ENCODE measurements around the gene SWAP70. TPM values are rescaled to one million over a fixed set of nuclear protein-coding genes. Genes with fewer than 3 reads are reported as not detected.

SWAP70 gene
- total and polyA plus RNA-seq, 2 donors (not counting 1 experiment from before 2014, with no cell fraction given): 45.1 to 74.4 TPM

- H3K27me3 ChIP-seq (ENCODE audit: control insufficient read depth, insufficient read depth, low read length): no peaks in the 10 kb centered on the region
- peaks cover 33% of the 10 kb centered on the region for H3K79me2 ChIP-seq (ENCODE audit: control insufficient read depth, insufficient read depth, low read length)
- H3K36me3 ChIP-seq (ENCODE audit: control insufficient read depth, insufficient read depth, low read length): peaks cover 3% of the 10 kb centered on the region
- TF ChIP-seq, protein P1, sequence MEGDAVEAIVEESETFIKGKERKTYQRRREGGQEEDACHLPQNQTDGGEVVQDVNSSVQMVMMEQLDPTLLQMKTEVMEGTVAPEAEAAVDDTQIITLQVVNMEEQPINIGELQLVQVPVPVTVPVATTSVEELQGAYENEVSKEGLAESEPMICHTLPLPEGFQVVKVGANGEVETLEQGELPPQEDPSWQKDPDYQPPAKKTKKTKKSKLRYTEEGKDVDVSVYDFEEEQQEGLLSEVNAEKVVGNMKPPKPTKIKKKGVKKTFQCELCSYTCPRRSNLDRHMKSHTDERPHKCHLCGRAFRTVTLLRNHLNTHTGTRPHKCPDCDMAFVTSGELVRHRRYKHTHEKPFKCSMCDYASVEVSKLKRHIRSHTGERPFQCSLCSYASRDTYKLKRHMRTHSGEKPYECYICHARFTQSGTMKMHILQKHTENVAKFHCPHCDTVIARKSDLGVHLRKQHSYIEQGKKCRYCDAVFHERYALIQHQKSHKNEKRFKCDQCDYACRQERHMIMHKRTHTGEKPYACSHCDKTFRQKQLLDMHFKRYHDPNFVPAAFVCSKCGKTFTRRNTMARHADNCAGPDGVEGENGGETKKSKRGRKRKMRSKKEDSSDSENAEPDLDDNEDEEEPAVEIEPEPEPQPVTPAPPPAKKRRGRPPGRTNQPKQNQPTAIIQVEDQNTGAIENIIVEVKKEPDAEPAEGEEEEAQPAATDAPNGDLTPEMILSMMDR (conservative IDR thresholded peaks at IDR 0.05 in 1 of 2, IDR thresholded peaks at IDR 0.05 in 1 of 2; ENCODE audit: low read depth in 1 of 2, low read length in 2 of 2): no peak
- no peak for TF ChIP-seq EZH2 (IDR thresholded peaks at IDR 0.05; ENCODE audit: low read length, missing control alignments)
- no peak overlapping the region for H2AFZ ChIP-seq (ENCODE audit: low read length)
- H3K4me3 ChIP-seq (replicated peaks in 1 of 4; ENCODE audit: control extremely low read depth in 1 of 4, insufficient read depth in 1 of 4, low read depth in 3 of 4, low read length in 4 of 4): no peak overlapping the region
- H3K9ac ChIP-seq (ENCODE audit: insufficient read depth, low read length): no peak overlapping the region
- no peak for DNase-seq (ENCODE audit: low read depth in 2 of 2)
- H4K20me1 ChIP-seq (ENCODE audit: control insufficient read depth, extremely low read depth, insufficient read depth, low read length): no peaks in the 10 kb centered on the region
- no peak overlapping the region for H3K4me2 ChIP-seq (ENCODE audit: extremely low read depth, insufficient read depth, low read length)
- no peaks in the 10 kb centered on the region for H3K4me1 ChIP-seq (ENCODE audit: control insufficient read depth, extremely low read depth, insufficient read depth, low read length)
- no peaks in the 10 kb centered on the region for H3K9me3 ChIP-seq (ENCODE audit: control insufficient read depth, insufficient read depth, low read depth, low read length)
- no peak overlapping the region for H3K27ac ChIP-seq (ENCODE audit: insufficient read depth, low read length)
Observed at GRCh38 chr11:9711454-9712307, 47.8 kb downstream of the SWAP70 start.

GRCh38 chr11:9714272-9714940, 50.5 kb downstream of the SWAP70 start:
- Histone ChIP-seq H3K4me2 (ENCODE audit: extremely low read depth, insufficient read depth, low read length) (no peak overlapping the region), H3K27me3 (ENCODE audit: control insufficient read depth, insufficient read depth, low read length) (no peaks in the 10 kb centered on the region), H3K9me3 (ENCODE audit: control insufficient read depth, insufficient read depth, low read depth, low read length) (no peaks in the 10 kb centered on the region), H3K9ac (ENCODE audit: insufficient read depth, low read length) (no peak overlapping the region), H2AFZ (ENCODE audit: low read length) (no peak overlapping the region), H3K4me3 (replicated peaks in 1 of 4; ENCODE audit: control extremely low read depth in 1 of 4, insufficient read depth in 1 of 4, low read depth in 3 of 4, low read length in 4 of 4) (no peak overlapping the region), H3K79me2 (ENCODE audit: control insufficient read depth, insufficient read depth, low read length) (peaks cover 22% of the 10 kb centered on the region), H3K4me1 (ENCODE audit: control insufficient read depth, extremely low read depth, insufficient read depth, low read length) (no peaks in the 10 kb centered on the region), H3K27ac (ENCODE audit: insufficient read depth, low read length) (no peak overlapping the region), H4K20me1 (ENCODE audit: control insufficient read depth, extremely low read depth, insufficient read depth, low read length) (no peaks in the 10 kb centered on the region), H3K36me3 (ENCODE audit: control insufficient read depth, insufficient read depth, low read length) (peaks cover 3% of the 10 kb centered on the region)
- no peak for TF ChIP-seq EZH2 (IDR thresholded peaks at IDR 0.05; ENCODE audit: low read length, missing control alignments)
- TF ChIP-seq, protein P1 (conservative IDR thresholded peaks at IDR 0.05 in 1 of 2, IDR thresholded peaks at IDR 0.05 in 1 of 2; ENCODE audit: low read depth in 1 of 2, low read length in 2 of 2): no peak
- peak in 1 of 2 donors; percentile 36 for DNase-seq (ENCODE audit: low read depth in 2 of 2)

- Histone ChIP-seq H3K4me3 (replicated peaks in 1 of 4; ENCODE audit: control extremely low read depth in 1 of 4, insufficient read depth in 1 of 4, low read depth in 3 of 4, low read length in 4 of 4) (no peak overlapping the region), H3K9ac (ENCODE audit: insufficient read depth, low read length) (no peak overlapping the region), H3K27ac (ENCODE audit: insufficient read depth, low read length) (peak overlapping the region; percentile 0), H3K4me2 (ENCODE audit: extremely low read depth, insufficient read depth, low read length) (peak overlapping the region; percentile 6), H3K79me2 (ENCODE audit: control insufficient read depth, insufficient read depth, low read length) (peaks cover 11% of the 10 kb centered on the region), H3K4me1 (ENCODE audit: control insufficient read depth, extremely low read depth, insufficient read depth, low read length) (no peaks in the 10 kb centered on the region), H3K36me3 (ENCODE audit: control insufficient read depth, insufficient read depth, low read length) (peaks cover 3% of the 10 kb centered on the region), H2AFZ (ENCODE audit: low read length) (no peak overlapping the region), H3K9me3 (ENCODE audit: control insufficient read depth, insufficient read depth, low read depth, low read length) (no peaks in the 10 kb centered on the region), H3K27me3 (ENCODE audit: control insufficient read depth, insufficient read depth, low read length) (no peaks in the 10 kb centered on the region), H4K20me1 (ENCODE audit: control insufficient read depth, extremely low read depth, insufficient read depth, low read length) (no peaks in the 10 kb centered on the region)
- DNase-seq (ENCODE audit: low read depth in 2 of 2): peak; percentile 73 to 92
- TF ChIP-seq EZH2 (IDR thresholded peaks at IDR 0.05; ENCODE audit: low read length, missing control alignments): no peak
- TF ChIP-seq, protein P1 (conservative IDR thresholded peaks at IDR 0.05 in 1 of 2, IDR thresholded peaks at IDR 0.05 in 1 of 2; ENCODE audit: low read depth in 1 of 2, low read length in 2 of 2): no peak
Observed at GRCh38 chr11:9716275-9717039, 52.6 kb downstream of the SWAP70 start.

All from fibroblast of lung (primary cell).